GDM1 (cell line): ENCODE data around the gene INSIG2.
"Not testable (repeated sequence)": the region's sequence is repeated elsewhere in the genome, so short reads cannot be mapped to it uniquely, and the experiment has no call there.

Experiments used
- DNase-seq: peaks from one replicate; lab custom pipeline; 2025; lab: John Stamatoyannopoulos, UW

INSIG2 gene

GRCh38 chr2:118061135-118061955 is 26.9 kb upstream of the INSIG2 start:
- no peak for DNase-seq

- DNase-seq = no peak
These were observed 26.2 kb upstream of the INSIG2 start for GRCh38 chr2:118062048-118062447.

- no peak for DNase-seq
These were observed 25.6 kb upstream of the INSIG2 start for GRCh38 chr2:118062669-118063068.

GRCh38 chr2:118065015-118065706 is 23.1 kb upstream of the INSIG2 start:
- no peak for DNase-seq

GRCh38 chr2:118065921-118066511 is 22.3 kb upstream of the INSIG2 start:
- no peak for DNase-seq

GRCh38 chr2:118077636-118078247 is 10.5 kb upstream of the INSIG2 start:
- no peak for DNase-seq

- no peak for DNase-seq
These were observed 9.5 kb upstream of the INSIG2 start for GRCh38 chr2:118078734-118079133.

GRCh38 chr2:118084491-118085089 is 3.7 kb upstream of the INSIG2 start:
- no peak for DNase-seq

- DNase-seq = no peak
These were observed 2.9 kb upstream of the INSIG2 start for GRCh38 chr2:118085173-118086023.

GRCh38 chr2:118086024-118086633 is 2.1 kb upstream of the INSIG2 start:
- DNase-seq = no peak

- no peak for DNase-seq
These were observed 999 bp downstream of the INSIG2 start for GRCh38 chr2:118089139-118089800.

- DNase-seq = no peak
These were observed 2.3 kb downstream of the INSIG2 start for GRCh38 chr2:118090387-118091139.

- DNase-seq = no peak
These were observed 2.8 kb downstream of the INSIG2 start for GRCh38 chr2:118091140-118091478.

GRCh38 chr2:118091631-118092030 is 3.4 kb downstream of the INSIG2 start:
- DNase-seq = no peak

- DNase-seq = not testable (repeated sequence)
These were observed 5.8 kb downstream of the INSIG2 start for GRCh38 chr2:118094102-118094501.

GRCh38 chr2:118094503-118094902 is 6.2 kb downstream of the INSIG2 start:
- DNase-seq = no peak

- DNase-seq = no peak
These were observed 7.3 kb downstream of the INSIG2 start for GRCh38 chr2:118095610-118096009.

GRCh38 chr2:118097657-118098056 is 9.4 kb downstream of the INSIG2 start:
- DNase-seq = no peak

GRCh38 chr2:118098307-118099030 is 10.2 kb downstream of the INSIG2 start:
- DNase-seq = no peak
